K562 (cell line): Measurements from ENCODE around the gene FEN1. TPM values are rescaled to one million over a fixed set of nuclear protein-coding genes. Genes with fewer than 3 reads are reported as not detected.

Experiments
- EHMT2 ChIP-seq: fragments of 450-650 bp; IDR thresholded peaks from 2 replicates; pipeline ENCODE4 v1.6.1; 2018; ENCODE audit warnings: antibody characterized with exemption
- ELF2 ChIP-seq: fragments of 250-450 bp; sonication (Bioruptor Pico); IDR thresholded peaks from 2 replicates; pipeline ENCODE4 v1.5.0; 2021; ENCODE audit warnings: mild to moderate bottlenecking
- HCFC1 ChIP-seq: IDR thresholded peaks from 2 replicates; pipeline ENCODE4 v1.6.1; 2012; ENCODE audit warnings: low read depth, low read length, improper control_type of control experiment
- HDAC2 ChIP-seq: fragments of 450-650 bp; IDR thresholded peaks from 2 replicates; pipeline ENCODE4 v1.6.1; 2016; ENCODE audit warnings: mild to moderate bottlenecking
- HNRNPH1 ChIP-seq: fragments of 200-400 bp; formaldehyde crosslinking; optimal IDR thresholded peaks from 2 replicates; pipeline ENCODE3; 2017; ENCODE audit warnings: low read depth, mild to moderate bottlenecking, low read length, moderate library complexity
- JUND ChIP-seq, 2 experiments: IDR thresholded peaks; 2 replicates in 1 of 2; 3 replicates in 1 of 2; pipeline ENCODE4 v1.6.1; 2011; ENCODE audit warnings: borderline replicate concordance in 2 of 2, low read depth in 2 of 2, low read length in 2 of 2, improper control_type of control experiment in 1 of 2, missing biosample characterization in 1 of 2, missing genetic modification characterization in 1 of 2, missing genetic modification reagents in 1 of 2
- KDM1A ChIP-seq, 2 experiments: fragments of 450-650 bp; IDR thresholded peaks; 2 replicates each; pipeline ENCODE4 v1.6.1; 2016; ENCODE audit warnings: mild to moderate bottlenecking in 2 of 2
- NFXL1 ChIP-seq: fragments of 450-650 bp; formaldehyde crosslinking; IDR thresholded peaks from 2 replicates; pipeline ENCODE4 v1.4.0; 2021; ENCODE audit warnings: mild to moderate bottlenecking
- POLR3A ChIP-seq: IDR thresholded peaks from 2 replicates; pipeline ENCODE4 v1.6.1; 2011; ENCODE audit warnings: borderline replicate concordance, mild to moderate bottlenecking, moderate library complexity; ENCODE audit not compliant: insufficient read length, insufficient read depth; ENCODE audit errors: extremely low read depth
- SMARCC2 ChIP-seq: fragments of 450-650 bp; IDR thresholded peaks from 2 replicates; pipeline ENCODE4 v1.6.1; 2017; ENCODE audit warnings: antibody characterized with exemption, moderate library complexity, mild to moderate bottlenecking, low read depth
- SREBF2 ChIP-seq: sonication (generic); formaldehyde crosslinking; IDR thresholded peaks from 2 replicates; pipeline ENCODE4 v1.4.0; 2020; ENCODE audit warnings: mild to moderate bottlenecking, missing genetic modification reagents
- SRSF3 ChIP-seq: fragments of 200-400 bp; formaldehyde crosslinking; IDR thresholded peaks from 2 replicates; pipeline ENCODE4 v1.6.1; 2016; ENCODE audit warnings: mild to moderate bottlenecking, low read length, moderate library complexity; ENCODE audit not compliant: insufficient read depth
- ZFP36 ChIP-seq: fragments of 150-350 bp; IDR thresholded peaks from 2 replicates; pipeline ENCODE4 v1.6.1; 2018; ENCODE audit warnings: low read length, low read depth; ENCODE audit not compliant: partially characterized antibody
- ZNF644 ChIP-seq: fragments of 200-800 bp; sonication (Bioruptor generic); IDR thresholded peaks from 2 replicates; pipeline ENCODE4 v1.6.1; 2016; ENCODE audit warnings: low read depth, missing genetic modification characterization, missing compliant biosample characterization
- ZNF766 ChIP-seq: fragments of 200-800 bp; sonication (Bioruptor generic); conservative IDR thresholded peaks from 2 replicates; pipeline ENCODE4 v1.6.1; 2016; ENCODE audit warnings: missing genetic modification characterization, missing compliant biosample characterization
- ZNF778 ChIP-seq: fragments of 450-650 bp; formaldehyde crosslinking; IDR thresholded peaks from 2 replicates; pipeline ENCODE4 v1.4.0; 2020; ENCODE audit warnings: mild to moderate bottlenecking, moderate library complexity
- polyA plus RNA-seq, 8 experiments: library from polyadenylated mRNA; depleted of rRNA in 4 of 8; stranded (reverse) in 5 of 8; unstranded in 3 of 8; fragments of >200 nt; fragmentation: Nextera tagmentation in 2 of 8; fragmentation: Illumina TruSeq in 1 of 8; extraction: Ambion mirVana in 2 of 8; extraction: Trizol in 1 of 8; gene quantifications; 2 replicates each; pipeline versions ENCODE4 v1.2.1 to v1.2.3, GENCODE V29; 2011 to 2014; ENCODE audit warnings: inconsistent platforms in 1 of 8, missing spikeins in 1 of 8
- total RNA-seq, 7 experiments: library from RNA; depleted of rRNA in 6 of 7; stranded (reverse); fragments of >200 nt in 6 of 7; fragmentation: Illumina TruSeq in 2 of 7; extraction: Trizol in 2 of 7; gene quantifications; 2 replicates each; pipeline versions ENCODE4 v1.2.1 to v1.2.3, GENCODE V29; 2011 to 2021; ENCODE audit warnings: low replicate concordance in 1 of 7
- TF ChIP-seq, protein P1 (sequence below): fragments of 250-450 bp; sonication (Bioruptor Pico); IDR thresholded peaks from 2 replicates; pipeline ENCODE4 v1.4.0; 2020
- TF ChIP-seq, protein P2 (sequence below): fragments of 450-650 bp; formaldehyde crosslinking; IDR thresholded peaks from 2 replicates; pipeline ENCODE4 v1.4.0; 2020; ENCODE audit warnings: mild to moderate bottlenecking
- TF ChIP-seq, protein P3 (sequence below): IDR thresholded peaks from 2 replicates; pipeline ENCODE4 v1.6.1; 2011; ENCODE audit not compliant: insufficient read length; ENCODE audit errors: extremely low read depth
- TF ChIP-seq, protein P4 (sequence below): fragments of 450-650 bp; formaldehyde crosslinking; IDR thresholded peaks from 2 replicates; pipeline ENCODE4 v1.4.0; 2022; ENCODE audit warnings: missing genetic modification characterization

Gene FEN1
- total and polyA plus RNA-seq, 9 of the 15 experiments (the other 6 are each of a cell fraction or from before 2014, with no cell fraction given): 58.1 to 156 (median 137) TPM

DNA sequence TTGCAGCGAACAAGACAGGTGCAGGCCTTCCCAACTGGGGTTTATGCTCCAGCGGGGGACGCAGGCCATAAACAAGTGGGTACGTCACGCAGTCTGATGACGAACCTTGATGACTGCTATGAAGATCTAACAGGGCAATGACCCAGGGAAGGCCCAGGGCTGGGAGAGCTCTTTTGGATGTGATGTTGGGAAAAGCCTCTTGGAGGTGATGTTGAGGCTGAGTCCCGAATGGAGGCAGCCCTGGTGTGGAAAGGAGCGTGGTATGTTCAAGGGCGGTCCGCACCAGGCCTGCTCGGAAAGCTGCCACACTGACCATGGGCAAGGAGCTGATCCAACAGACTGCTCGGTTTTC, 41.2 kb downstream of the FEN1 start (continued):
- TF ChIP-seq, protein P1, sequence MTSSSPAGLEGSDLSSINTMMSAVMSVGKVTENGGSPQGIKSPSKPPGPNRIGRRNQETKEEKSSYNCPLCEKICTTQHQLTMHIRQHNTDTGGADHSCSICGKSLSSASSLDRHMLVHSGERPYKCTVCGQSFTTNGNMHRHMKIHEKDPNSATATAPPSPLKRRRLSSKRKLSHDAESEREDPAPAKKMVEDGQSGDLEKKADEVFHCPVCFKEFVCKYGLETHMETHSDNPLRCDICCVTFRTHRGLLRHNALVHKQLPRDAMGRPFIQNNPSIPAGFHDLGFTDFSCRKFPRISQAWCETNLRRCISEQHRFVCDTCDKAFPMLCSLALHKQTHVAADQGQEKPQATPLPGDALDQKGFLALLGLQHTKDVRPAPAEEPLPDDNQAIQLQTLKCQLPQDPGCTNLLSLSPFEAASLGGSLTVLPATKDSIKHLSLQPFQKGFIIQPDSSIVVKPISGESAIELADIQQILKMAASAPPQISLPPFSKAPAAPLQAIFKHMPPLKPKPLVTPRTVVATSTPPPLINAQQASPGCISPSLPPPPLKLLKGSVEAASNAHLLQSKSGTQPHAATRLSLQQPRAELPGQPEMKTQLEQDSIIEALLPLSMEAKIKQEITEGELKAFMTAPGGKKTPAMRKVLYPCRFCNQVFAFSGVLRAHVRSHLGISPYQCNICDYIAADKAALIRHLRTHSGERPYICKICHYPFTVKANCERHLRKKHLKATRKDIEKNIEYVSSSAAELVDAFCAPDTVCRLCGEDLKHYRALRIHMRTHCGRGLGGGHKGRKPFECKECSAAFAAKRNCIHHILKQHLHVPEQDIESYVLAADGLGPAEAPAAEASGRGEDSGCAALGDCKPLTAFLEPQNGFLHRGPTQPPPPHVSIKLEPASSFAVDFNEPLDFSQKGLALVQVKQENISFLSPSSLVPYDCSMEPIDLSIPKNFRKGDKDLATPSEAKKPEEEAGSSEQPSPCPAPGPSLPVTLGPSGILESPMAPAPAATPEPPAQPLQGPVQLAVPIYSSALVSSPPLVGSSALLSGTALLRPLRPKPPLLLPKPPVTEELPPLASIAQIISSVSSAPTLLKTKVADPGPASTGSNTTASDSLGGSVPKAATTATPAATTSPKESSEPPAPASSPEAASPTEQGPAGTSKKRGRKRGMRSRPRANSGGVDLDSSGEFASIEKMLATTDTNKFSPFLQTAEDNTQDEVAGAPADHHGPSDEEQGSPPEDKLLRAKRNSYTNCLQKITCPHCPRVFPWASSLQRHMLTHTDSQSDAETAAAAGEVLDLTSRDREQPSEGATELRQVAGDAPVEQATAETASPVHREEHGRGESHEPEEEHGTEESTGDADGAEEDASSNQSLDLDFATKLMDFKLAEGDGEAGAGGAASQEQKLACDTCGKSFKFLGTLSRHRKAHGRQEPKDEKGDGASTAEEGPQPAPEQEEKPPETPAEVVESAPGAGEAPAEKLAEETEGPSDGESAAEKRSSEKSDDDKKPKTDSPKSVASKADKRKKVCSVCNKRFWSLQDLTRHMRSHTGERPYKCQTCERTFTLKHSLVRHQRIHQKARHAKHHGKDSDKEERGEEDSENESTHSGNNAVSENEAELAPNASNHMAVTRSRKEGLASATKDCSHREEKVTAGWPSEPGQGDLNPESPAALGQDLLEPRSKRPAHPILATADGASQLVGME (CRISPR knock-in tag): no peak
- TF ChIP-seq ELF2 (CRISPR knock-in tag) (no peak), ZNF778 (no peak), SREBF2 (no peak), JUND (IDR thresholded peaks at IDR 0.05; ENCODE audit: borderline replicate concordance, low read depth, low read length) (no peak), JUND (tag; IDR thresholded peaks at IDR 0.05; ENCODE audit: borderline replicate concordance, low read depth, low read length) (no peak), SMARCC2 (no peak), EHMT2 (no peak), ZFP36 (no peak), KDM1A (IDR thresholded peaks at IDR 0.05) (no peak), NFXL1 (CRISPR knock-in tag) (no peak), HDAC2 (no peak), ZNF644 (no peak), POLR3A (no peak), SRSF3 (no peak), HCFC1 (no peak), ZNF766 (CRISPR knock-in tag) (no peak), HNRNPH1 (no peak)
- TF ChIP-seq, protein P2, sequence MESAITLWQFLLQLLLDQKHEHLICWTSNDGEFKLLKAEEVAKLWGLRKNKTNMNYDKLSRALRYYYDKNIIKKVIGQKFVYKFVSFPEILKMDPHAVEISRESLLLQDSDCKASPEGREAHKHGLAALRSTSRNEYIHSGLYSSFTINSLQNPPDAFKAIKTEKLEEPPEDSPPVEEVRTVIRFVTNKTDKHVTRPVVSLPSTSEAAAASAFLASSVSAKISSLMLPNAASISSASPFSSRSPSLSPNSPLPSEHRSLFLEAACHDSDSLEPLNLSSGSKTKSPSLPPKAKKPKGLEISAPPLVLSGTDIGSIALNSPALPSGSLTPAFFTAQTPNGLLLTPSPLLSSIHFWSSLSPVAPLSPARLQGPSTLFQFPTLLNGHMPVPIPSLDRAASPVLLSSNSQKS (CRISPR knock-in tag): no peak
- TF ChIP-seq, protein P3, sequence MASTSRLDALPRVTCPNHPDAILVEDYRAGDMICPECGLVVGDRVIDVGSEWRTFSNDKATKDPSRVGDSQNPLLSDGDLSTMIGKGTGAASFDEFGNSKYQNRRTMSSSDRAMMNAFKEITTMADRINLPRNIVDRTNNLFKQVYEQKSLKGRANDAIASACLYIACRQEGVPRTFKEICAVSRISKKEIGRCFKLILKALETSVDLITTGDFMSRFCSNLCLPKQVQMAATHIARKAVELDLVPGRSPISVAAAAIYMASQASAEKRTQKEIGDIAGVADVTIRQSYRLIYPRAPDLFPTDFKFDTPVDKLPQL: no peak
- TF ChIP-seq, protein P4, sequence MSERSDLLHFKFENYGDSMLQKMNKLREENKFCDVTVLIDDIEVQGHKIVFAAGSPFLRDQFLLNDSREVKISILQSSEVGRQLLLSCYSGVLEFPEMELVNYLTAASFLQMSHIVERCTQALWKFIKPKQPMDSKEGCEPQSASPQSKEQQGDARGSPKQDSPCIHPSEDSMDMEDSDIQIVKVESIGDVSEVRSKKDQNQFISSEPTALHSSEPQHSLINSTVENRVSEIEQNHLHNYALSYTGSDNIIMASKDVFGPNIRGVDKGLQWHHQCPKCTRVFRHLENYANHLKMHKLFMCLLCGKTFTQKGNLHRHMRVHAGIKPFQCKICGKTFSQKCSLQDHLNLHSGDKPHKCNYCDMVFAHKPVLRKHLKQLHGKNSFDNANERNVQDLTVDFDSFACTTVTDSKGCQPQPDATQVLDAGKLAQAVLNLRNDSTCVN (CRISPR knock-in tag): no peak
